HepG2 (cell line): ENCODE results near the gene CASKIN1.

ENCODE experiments used
- AGO2 ChIP-seq: fragments of 200-400 bp; formaldehyde crosslinking; optimal IDR thresholded peaks from 2 replicates; pipeline ENCODE3; 2017; ENCODE audit warnings: mild to moderate bottlenecking, low read depth, low read length, moderate library complexity
- POLR2A ChIP-seq, 2 experiments: IDR thresholded peaks; 2 replicates each; pipeline ENCODE4 v1.6.1; 2011; ENCODE audit warnings: low read depth in 2 of 2, low read length in 2 of 2, mild to moderate bottlenecking in 1 of 2, moderate library complexity in 1 of 2; ENCODE audit not compliant: insufficient read depth in 1 of 2
- ZNF740 ChIP-seq: sonication (generic); formaldehyde crosslinking; IDR thresholded peaks from 2 replicates; pipeline ENCODE4 v1.4.0; 2020; ENCODE audit warnings: missing genetic modification reagents

- TF ChIP-seq AGO2 (no peak), POLR2A (IDR thresholded peaks at IDR 0.05; ENCODE audit: insufficient read depth in 1 of 2, low read depth in 2 of 2, low read length in 2 of 2) (no peak), ZNF740 (no peak)
These were observed 53.2 kb downstream of the CASKIN1 start for GRCh38 chr16:2142942-2143877.
